Neural cell (in vitro differentiated cells): ENCODE data around the gene ATP5F1D.

Experiments
- POLR2AphosphoS5 ChIP-seq: IDR thresholded peaks from 2 replicates; pipeline ENCODE4 v1.6.1; 2012
- TAF1 ChIP-seq: IDR thresholded peaks from 2 replicates; pipeline ENCODE4 v1.6.1; 2012; ENCODE audit warnings: low read depth
- TF ChIP-seq, protein P1 (sequence below): fragments of 450-650 bp; IDR thresholded peaks from 2 replicates; pipeline ENCODE4 v1.5.1; 2014; ENCODE audit warnings: antibody characterized with exemption, mild to moderate bottlenecking, moderate library complexity; ENCODE audit not compliant: poor library complexity, severe bottlenecking

DNA sequence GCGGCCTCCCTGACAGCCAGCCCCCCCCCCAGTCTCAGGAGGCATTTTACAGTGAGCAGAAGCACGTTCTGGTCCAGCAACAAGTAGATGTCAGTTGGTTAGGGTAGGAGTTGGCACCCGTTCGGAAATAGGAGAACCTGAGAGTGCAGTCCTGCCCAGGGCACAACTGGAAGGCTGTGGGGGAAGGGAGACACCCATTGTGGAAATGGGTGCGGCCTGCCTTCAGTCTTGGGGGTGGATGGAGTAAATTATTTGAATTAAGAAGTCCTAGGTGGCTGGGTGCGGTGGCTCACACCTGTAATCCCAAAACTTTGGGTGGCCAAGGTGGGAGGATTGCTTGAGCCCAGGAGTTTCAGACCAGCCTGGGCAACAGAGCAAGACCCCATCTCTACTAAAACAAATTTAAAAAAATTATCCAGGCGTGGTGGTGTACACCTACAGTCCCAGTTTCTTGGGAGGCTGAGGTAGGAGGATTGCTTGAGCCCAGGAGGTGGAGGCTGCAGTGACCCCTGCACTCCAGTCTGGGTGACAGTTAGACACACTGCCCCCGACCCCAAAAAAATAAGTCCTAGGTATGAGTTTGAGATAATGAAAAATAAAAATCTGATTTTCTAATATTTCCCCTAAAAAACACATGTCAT, 28.8 kb downstream of the ATP5F1D start:
- TF ChIP-seq POLR2AphosphoS5 (no peak), TAF1 (no peak)
- TF ChIP-seq, protein P1, sequence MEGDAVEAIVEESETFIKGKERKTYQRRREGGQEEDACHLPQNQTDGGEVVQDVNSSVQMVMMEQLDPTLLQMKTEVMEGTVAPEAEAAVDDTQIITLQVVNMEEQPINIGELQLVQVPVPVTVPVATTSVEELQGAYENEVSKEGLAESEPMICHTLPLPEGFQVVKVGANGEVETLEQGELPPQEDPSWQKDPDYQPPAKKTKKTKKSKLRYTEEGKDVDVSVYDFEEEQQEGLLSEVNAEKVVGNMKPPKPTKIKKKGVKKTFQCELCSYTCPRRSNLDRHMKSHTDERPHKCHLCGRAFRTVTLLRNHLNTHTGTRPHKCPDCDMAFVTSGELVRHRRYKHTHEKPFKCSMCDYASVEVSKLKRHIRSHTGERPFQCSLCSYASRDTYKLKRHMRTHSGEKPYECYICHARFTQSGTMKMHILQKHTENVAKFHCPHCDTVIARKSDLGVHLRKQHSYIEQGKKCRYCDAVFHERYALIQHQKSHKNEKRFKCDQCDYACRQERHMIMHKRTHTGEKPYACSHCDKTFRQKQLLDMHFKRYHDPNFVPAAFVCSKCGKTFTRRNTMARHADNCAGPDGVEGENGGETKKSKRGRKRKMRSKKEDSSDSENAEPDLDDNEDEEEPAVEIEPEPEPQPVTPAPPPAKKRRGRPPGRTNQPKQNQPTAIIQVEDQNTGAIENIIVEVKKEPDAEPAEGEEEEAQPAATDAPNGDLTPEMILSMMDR, result no peak
